Measurements from ENCODE around the gene TRNAU1AP.
"Not testable (repeated sequence)": the region's sequence is repeated elsewhere in the genome, so short reads cannot be mapped to it uniquely, and the experiment has no call there.

Gene TRNAU1AP

GRCh38 chr1:28508435-28508754 lies 44.5 kb upstream of the TRNAU1AP start:
- TF ChIP-seq CTCF (IDR thresholded peaks at IDR 0.05; ENCODE audit: borderline replicate concordance, control extremely low read depth, extremely low read depth, insufficient read depth, missing control alignments), result no peak
- DNase-seq (ENCODE audit: low spot score), result no peak
- in situ Hi-C loops (cut with MboI; ENCODE audit: low sequenced_read_pairs, unreplicated experiment), result no loop called here

DNA sequence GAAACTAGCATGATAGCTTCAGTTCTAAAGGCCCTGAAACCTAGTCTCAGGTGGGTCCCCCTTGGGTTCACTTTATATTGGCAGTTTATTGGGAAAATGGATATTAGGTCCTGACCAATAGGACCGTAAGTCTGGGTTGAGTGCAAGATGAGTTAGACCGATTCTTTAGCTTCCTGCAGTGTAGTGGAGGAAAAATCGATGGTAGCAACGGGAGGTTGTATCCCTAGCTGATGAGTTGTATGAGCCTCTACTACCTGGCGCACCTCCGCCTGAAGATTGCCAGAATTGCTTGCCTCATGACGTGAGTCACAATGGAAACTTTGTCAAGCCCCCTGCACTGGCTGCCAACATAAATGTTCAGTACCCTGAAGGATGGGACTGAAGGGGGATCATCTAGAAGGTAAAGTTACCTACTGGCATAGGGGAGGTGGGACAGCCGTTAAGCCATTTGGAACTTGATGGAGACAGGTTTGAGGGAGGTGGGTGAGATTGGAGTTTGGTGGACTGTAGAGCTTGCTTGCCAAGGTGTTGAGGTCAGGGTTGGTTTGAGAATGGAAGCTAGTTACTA lies 43.1 kb upstream of the TRNAU1AP start:
- no peak for TF ChIP-seq CTCF (IDR thresholded peaks at IDR 0.05; ENCODE audit: borderline replicate concordance, control extremely low read depth, extremely low read depth, insufficient read depth, missing control alignments)
- no peak for DNase-seq (ENCODE audit: low spot score)
- in situ Hi-C loops (cut with MboI; ENCODE audit: low sequenced_read_pairs, unreplicated experiment), result loop anchor here (10.0 kb wide), 1 partner anchor 105 kb away; no protein-coding TSS in a partner anchor

GRCh38 chr1:28510273-28510969 lies 42.5 kb upstream of the TRNAU1AP start:
- in situ Hi-C loops (cut with MboI; ENCODE audit: low sequenced_read_pairs, unreplicated experiment), result loop anchor here (10.0 kb wide), 1 partner anchor 106 kb away; no protein-coding TSS in a partner anchor
- no peak for DNase-seq (ENCODE audit: low spot score)
- TF ChIP-seq CTCF (IDR thresholded peaks at IDR 0.05; ENCODE audit: borderline replicate concordance, control extremely low read depth, extremely low read depth, insufficient read depth, missing control alignments), result no peak

DNA sequence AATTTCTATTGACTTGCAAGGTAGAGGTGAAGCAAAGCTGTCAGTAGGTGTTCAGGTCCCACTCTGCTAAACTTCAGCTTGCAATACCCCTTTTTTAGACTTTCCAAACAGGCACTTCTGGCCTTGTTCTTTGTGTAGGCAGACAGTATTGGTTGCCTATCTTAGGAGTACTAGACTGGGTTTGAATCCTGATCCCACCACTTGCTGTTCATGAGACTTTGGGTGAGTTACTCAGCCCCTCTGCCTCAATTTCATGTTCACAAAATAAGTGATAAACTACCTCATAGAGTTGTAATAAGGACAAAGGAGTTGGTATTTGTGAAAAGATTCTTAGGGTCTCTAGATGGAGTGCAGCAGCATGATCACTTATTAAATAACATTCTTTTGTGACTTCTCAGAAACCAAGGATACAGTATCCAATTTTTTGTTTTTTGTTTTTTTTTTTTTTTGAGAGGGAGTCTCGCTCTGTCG lies 41.9 kb upstream of the TRNAU1AP start:
- no peak for TF ChIP-seq CTCF (IDR thresholded peaks at IDR 0.05; ENCODE audit: borderline replicate concordance, control extremely low read depth, extremely low read depth, insufficient read depth, missing control alignments)
- no peak for DNase-seq (ENCODE audit: low spot score)
- in situ Hi-C loops (cut with MboI; ENCODE audit: low sequenced_read_pairs, unreplicated experiment), result loop anchor here (10.0 kb wide), 1 partner anchor 106 kb away; no protein-coding TSS in a partner anchor

GRCh38 chr1:28512058-28512611 lies 40.8 kb upstream of the TRNAU1AP start:
- no peak for DNase-seq (ENCODE audit: low spot score)
- in situ Hi-C loops (cut with MboI; ENCODE audit: low sequenced_read_pairs, unreplicated experiment), result loop anchor here (10.0 kb wide), 1 partner anchor 107 kb away; no protein-coding TSS in a partner anchor
- TF ChIP-seq CTCF (IDR thresholded peaks at IDR 0.05; ENCODE audit: borderline replicate concordance, control extremely low read depth, extremely low read depth, insufficient read depth, missing control alignments), result no peak

DNA sequence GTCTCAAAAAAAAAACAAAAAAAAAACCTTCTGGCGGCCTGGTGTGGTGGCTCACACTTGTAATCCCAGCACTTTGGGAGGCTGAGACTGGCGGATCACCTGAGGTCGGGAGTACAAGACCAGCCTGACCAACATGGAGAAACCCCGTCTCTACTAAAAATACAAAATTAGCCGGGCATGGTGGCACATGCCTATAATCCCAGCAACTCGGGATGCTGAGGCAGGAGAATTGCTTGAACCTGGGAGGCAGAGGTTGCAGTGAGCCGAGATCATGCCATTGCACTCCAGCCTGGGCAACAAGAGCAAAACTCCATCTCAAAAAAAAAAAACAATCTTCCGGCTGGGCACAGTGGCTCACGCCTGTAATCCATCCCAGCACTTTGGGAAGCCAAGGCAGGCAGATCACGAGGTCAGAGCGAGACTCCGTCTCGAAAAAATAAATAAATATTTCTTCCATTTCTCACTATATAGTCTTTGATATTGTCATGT lies 38.4 kb upstream of the TRNAU1AP start:
- DNase-seq (ENCODE audit: low spot score), result not testable (repeated sequence)
- in situ Hi-C loops (cut with MboI; ENCODE audit: low sequenced_read_pairs, unreplicated experiment), result loop anchor here (10.0 kb wide), 1 partner anchor 110 kb away; no protein-coding TSS in a partner anchor

DNA sequence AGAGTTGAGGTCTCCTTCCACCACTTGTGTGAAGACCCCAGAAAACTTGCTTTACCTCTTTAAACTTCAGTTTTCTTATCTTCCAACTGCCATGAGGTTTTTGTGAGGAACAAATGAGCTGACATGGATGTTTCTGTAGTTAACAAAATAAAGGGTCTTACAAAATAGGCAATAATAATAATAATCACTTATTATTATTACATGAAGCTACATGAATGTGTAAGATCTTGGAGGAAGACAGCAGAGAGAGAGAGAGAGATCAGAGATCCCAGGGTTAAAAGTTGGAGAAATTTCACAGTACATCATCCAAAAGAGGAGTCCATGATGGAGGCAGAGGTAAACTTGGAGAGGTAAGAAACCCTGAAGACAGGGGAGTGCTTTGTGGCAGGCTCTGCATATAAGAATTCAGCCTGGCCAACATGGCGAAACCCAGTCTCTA lies 36.3 kb upstream of the TRNAU1AP start:
- TF ChIP-seq CTCF (IDR thresholded peaks at IDR 0.05; ENCODE audit: borderline replicate concordance, control extremely low read depth, extremely low read depth, insufficient read depth, missing control alignments), result no peak
- no peak for DNase-seq (ENCODE audit: low spot score)
- in situ Hi-C loops (cut with MboI; ENCODE audit: low sequenced_read_pairs, unreplicated experiment), result loop anchor here (5.0 to 10.0 kb wide), 2 partner anchors 86 to 112 kb away; no protein-coding TSS in a partner anchor

Data from GM13976 (cell line).